ENCODE measurements around the gene TTR. TPM values are rescaled to one million over a fixed set of nuclear protein-coding genes. Genes with fewer than 3 reads are reported as not detected.

Gene TTR
- 0.19 TPM in 1 of 2 replicates, not detected in the other for polyA plus RNA-seq (2012; rRNA removed)
- not detected in 2 replicates for polyA plus RNA-seq (2012; cell fraction: cytosol; rRNA removed)
- 0.08 TPM in 1 of 2 replicates, not detected in the other for polyA plus RNA-seq (2012; cell fraction: nucleus; rRNA removed)

GRCh38 chr18:31591628-31592027 lies at the start of gene TTR:
TTR (plus strand) TSS chr18:31591877; CDS start chr18:31591903, 26 bp downstream.
- no peaks in the 10 kb centered on the region for H3K9me2 ChIP-seq
- H4K20me1 ChIP-seq (ENCODE audit: insufficient read depth), result no peaks in the 10 kb centered on the region
- POLR2A ChIA-PET, result no interaction called here
- H3K36me3 ChIP-seq (replicated peaks in 1 of 2; ENCODE audit: control insufficient read depth in 1 of 2, insufficient read depth in 2 of 2, low read length in 1 of 2), result no peaks in the 10 kb centered on the region
- no peak within 1 kb of the TSS for H3K4me2 ChIP-seq
- DNase-seq, result no peak
- no peak within 1 kb of the TSS for H3K4me3 ChIP-seq (ENCODE audit: low read depth in 2 of 2, low read length in 1 of 2)
- H3F3A ChIP-seq (replicated peaks; ENCODE audit: insufficient read depth), result peaks cover 11% of the 10 kb centered on the region
- H2AFZ ChIP-seq (ENCODE audit: low read depth), result no peak within 1 kb of the TSS
- H3K4me1 ChIP-seq (ENCODE audit: control insufficient read depth in 1 of 2, insufficient read depth in 2 of 2, low read depth in 1 of 2, low read length in 1 of 2), result peaks cover 4 to 7% of the 10 kb centered on the region in 2 experiments; a peak in 3 of 4 replicates
- H3K27me3 ChIP-seq (ENCODE audit: insufficient read depth), result no peaks in the 10 kb centered on the region
- H3K9ac ChIP-seq, result no peak within 1 kb of the TSS
- CTCF ChIA-PET, result no interaction called here
- H3K79me2 ChIP-seq (ENCODE audit: insufficient read depth), result no peaks in the 10 kb centered on the region
- TF ChIP-seq, protein P1, sequence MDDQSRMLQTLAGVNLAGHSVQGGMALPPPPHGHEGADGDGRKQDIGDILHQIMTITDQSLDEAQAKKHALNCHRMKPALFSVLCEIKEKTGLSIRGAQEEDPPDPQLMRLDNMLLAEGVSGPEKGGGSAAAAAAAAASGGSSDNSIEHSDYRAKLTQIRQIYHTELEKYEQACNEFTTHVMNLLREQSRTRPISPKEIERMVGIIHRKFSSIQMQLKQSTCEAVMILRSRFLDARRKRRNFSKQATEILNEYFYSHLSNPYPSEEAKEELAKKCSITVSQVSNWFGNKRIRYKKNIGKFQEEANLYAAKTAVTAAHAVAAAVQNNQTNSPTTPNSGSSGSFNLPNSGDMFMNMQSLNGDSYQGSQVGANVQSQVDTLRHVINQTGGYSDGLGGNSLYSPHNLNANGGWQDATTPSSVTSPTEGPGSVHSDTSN (IDR thresholded peaks at IDR 0.05), result no peak
- TF ChIP-seq RCOR1 (IDR thresholded peaks at IDR 0.05; ENCODE audit: low read length) (no peak), RFX5 (IDR thresholded peaks at IDR 0.05; ENCODE audit: low read length) (no peak), EP300 (IDR thresholded peaks at IDR 0.05; ENCODE audit: borderline replicate concordance in 1 of 2, low read depth in 1 of 2, low read length in 1 of 2) (no peak), EZH2phosphoT487 (IDR thresholded peaks at IDR 0.05; ENCODE audit: borderline replicate concordance, low read depth) (no peak), IRF3 (IDR thresholded peaks at IDR 0.05; ENCODE audit: low read depth, low read length) (no peak), TAF1 (IDR thresholded peaks at IDR 0.05; ENCODE audit: borderline replicate concordance, low read depth, low read length) (no peak), CTCF (IDR thresholded peaks at IDR 0.05) (no peak), SMC3 (IDR thresholded peaks at IDR 0.05; ENCODE audit: low read depth, low read length) (no peak), USF2 (IDR thresholded peaks at IDR 0.05; ENCODE audit: borderline replicate concordance, low read depth, low read length) (no peak)
- TF ChIP-seq, protein P2, sequence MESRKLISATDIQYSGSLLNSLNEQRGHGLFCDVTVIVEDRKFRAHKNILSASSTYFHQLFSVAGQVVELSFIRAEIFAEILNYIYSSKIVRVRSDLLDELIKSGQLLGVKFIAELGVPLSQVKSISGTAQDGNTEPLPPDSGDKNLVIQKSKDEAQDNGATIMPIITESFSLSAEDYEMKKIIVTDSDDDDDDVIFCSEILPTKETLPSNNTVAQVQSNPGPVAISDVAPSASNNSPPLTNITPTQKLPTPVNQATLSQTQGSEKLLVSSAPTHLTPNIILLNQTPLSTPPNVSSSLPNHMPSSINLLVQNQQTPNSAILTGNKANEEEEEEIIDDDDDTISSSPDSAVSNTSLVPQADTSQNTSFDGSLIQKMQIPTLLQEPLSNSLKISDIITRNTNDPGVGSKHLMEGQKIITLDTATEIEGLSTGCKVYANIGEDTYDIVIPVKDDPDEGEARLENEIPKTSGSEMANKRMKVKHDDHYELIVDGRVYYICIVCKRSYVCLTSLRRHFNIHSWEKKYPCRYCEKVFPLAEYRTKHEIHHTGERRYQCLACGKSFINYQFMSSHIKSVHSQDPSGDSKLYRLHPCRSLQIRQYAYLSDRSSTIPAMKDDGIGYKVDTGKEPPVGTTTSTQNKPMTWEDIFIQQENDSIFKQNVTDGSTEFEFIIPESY (IDR thresholded peaks at IDR 0.05; ENCODE audit: borderline replicate concordance, low read depth), result no peak
- TF ChIP-seq, protein P3, sequence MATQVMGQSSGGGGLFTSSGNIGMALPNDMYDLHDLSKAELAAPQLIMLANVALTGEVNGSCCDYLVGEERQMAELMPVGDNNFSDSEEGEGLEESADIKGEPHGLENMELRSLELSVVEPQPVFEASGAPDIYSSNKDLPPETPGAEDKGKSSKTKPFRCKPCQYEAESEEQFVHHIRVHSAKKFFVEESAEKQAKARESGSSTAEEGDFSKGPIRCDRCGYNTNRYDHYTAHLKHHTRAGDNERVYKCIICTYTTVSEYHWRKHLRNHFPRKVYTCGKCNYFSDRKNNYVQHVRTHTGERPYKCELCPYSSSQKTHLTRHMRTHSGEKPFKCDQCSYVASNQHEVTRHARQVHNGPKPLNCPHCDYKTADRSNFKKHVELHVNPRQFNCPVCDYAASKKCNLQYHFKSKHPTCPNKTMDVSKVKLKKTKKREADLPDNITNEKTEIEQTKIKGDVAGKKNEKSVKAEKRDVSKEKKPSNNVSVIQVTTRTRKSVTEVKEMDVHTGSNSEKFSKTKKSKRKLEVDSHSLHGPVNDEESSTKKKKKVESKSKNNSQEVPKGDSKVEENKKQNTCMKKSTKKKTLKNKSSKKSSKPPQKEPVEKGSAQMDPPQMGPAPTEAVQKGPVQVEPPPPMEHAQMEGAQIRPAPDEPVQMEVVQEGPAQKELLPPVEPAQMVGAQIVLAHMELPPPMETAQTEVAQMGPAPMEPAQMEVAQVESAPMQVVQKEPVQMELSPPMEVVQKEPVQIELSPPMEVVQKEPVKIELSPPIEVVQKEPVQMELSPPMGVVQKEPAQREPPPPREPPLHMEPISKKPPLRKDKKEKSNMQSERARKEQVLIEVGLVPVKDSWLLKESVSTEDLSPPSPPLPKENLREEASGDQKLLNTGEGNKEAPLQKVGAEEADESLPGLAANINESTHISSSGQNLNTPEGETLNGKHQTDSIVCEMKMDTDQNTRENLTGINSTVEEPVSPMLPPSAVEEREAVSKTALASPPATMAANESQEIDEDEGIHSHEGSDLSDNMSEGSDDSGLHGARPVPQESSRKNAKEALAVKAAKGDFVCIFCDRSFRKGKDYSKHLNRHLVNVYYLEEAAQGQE (IDR thresholded peaks at IDR 0.05; ENCODE audit: low read depth, low read length), result no peak
- TF ChIP-seq, protein P4, sequence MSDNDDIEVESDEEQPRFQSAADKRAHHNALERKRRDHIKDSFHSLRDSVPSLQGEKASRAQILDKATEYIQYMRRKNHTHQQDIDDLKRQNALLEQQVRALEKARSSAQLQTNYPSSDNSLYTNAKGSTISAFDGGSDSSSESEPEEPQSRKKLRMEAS (IDR thresholded peaks at IDR 0.05; ENCODE audit: low read depth), result no peak
- H3K9me3 ChIP-seq, result no peaks in the 10 kb centered on the region
- WGBS (ENCODE audit: low lambda C conversion rate), result 63% methylated on average over 5 of the region's 5 CpGs
- H3K27ac ChIP-seq (ENCODE audit: low read depth in 2 of 2, low read length in 1 of 2), result no peak within 1 kb of the TSS
